H1 (cell line): ENCODE data around the gene RBM4B. TPM values are rescaled to one million over a fixed set of nuclear protein-coding genes. Genes with fewer than 3 reads are reported as not detected.

Experiments used
- CTCF ChIA-PET: fragments of 300-600 bp; sonication (Branson Sonifier 250); formaldehyde crosslinking; loops from one replicate; lab custom pipeline; 2021; ENCODE audit not compliant: partially characterized antibody; lab: Charles Lee
- POLR2A ChIA-PET: fragments of 300-600 bp; sonication (Branson Sonifier 250); formaldehyde crosslinking; loops from one replicate; lab custom pipeline; 2021; ENCODE audit warnings: inconsistent platforms; ENCODE audit not compliant: partially characterized antibody; lab: Charles Lee
- DNase-seq, 2 experiments: peaks; one replicate each; pipeline versions ENCODE4 v3.0.0 to v3.0.0-alpha.2; 2010 to 2022; ENCODE audit warnings: low spot score in 2 of 2, low read depth in 1 of 2, mixed read lengths in 1 of 2
- FAIRE-seq: peaks from 2 replicates; lab custom pipeline; 2011; peaks lifted over from hg19 to GRCh38; lab: Jason Lieb, UNC
- H2AFZ ChIP-seq: 2 replicates; pipeline ENCODE4 v1.8.1; 2012; ENCODE audit warnings: low read length, inconsistent platforms
- H2AK5ac ChIP-seq: 2 replicates; pipeline ENCODE4 v1.6.1; 2013; ENCODE audit warnings: low read depth, low read length
- H2BK120ac ChIP-seq: replicated peaks from 2 replicates; pipeline ENCODE3; 2013; ENCODE audit warnings: low read depth, low read length, inconsistent platforms
- H2BK12ac ChIP-seq: 2 replicates; pipeline ENCODE4 v1.6.1; 2013; ENCODE audit warnings: low read depth, low read length
- H2BK15ac ChIP-seq: 2 replicates; pipeline ENCODE4 v1.6.1; 2013; ENCODE audit warnings: low read length
- H2BK20ac ChIP-seq: 2 replicates; pipeline ENCODE4 v1.6.1; 2013; ENCODE audit warnings: low read length
- H2BK5ac ChIP-seq: 2 replicates; pipeline ENCODE4 v1.6.1; 2013; ENCODE audit warnings: low read depth, low read length
- H3K14ac ChIP-seq: 2 replicates; pipeline ENCODE4 v1.6.1; 2013; ENCODE audit warnings: inconsistent platforms; ENCODE audit not compliant: insufficient read length
- H3K18ac ChIP-seq: 2 replicates; pipeline ENCODE4 v1.6.1; 2013; ENCODE audit warnings: low read length; ENCODE audit errors: extremely low read depth
- H3K23ac ChIP-seq: 2 replicates; pipeline ENCODE4 v1.6.1; 2013; ENCODE audit warnings: inconsistent platforms; ENCODE audit not compliant: insufficient read length
- H3K23me2 ChIP-seq: 2 replicates; pipeline ENCODE4 v1.6.1; 2013; ENCODE audit warnings: low read depth, low read length
- H3K27ac ChIP-seq: 2 replicates; pipeline ENCODE4 v1.6.1; 2011; ENCODE audit warnings: low read depth, low read length, inconsistent platforms
- H3K27me3 ChIP-seq, 4 experiments: replicated peaks in 1 of 4; 1 replicate in 1 of 4; 2 replicates in 3 of 4; pipeline versions ENCODE4 v1.6.1 to v1.8.1; 2011 to 2013; ENCODE audit warnings: low read length in 3 of 4, mild to moderate bottlenecking in 3 of 4, inconsistent platforms in 2 of 4, mixed read lengths in 2 of 4, moderate library complexity in 1 of 4; ENCODE audit not compliant: control insufficient read depth in 3 of 4, insufficient read depth in 3 of 4; ENCODE audit errors: extremely low read depth in 1 of 4
- H3K36me3 ChIP-seq, 4 experiments: 2 replicates each; pipeline versions ENCODE4 v1.6.1 to v1.8.1; 2011 to 2013; ENCODE audit warnings: mild to moderate bottlenecking in 4 of 4, low read length in 3 of 4, moderate library complexity in 2 of 4, control low read depth in 1 of 4, inconsistent platforms in 1 of 4; ENCODE audit not compliant: insufficient read depth in 4 of 4, control insufficient read depth in 2 of 4
- H3K4ac ChIP-seq: replicated peaks from 2 replicates; pipeline ENCODE3; 2013; ENCODE audit warnings: low read length, low read depth, mixed read lengths, inconsistent platforms; ENCODE audit not compliant: insufficient read length
- H3K4me1 ChIP-seq, 4 experiments: replicated peaks in 1 of 4; 1 replicate in 1 of 4; 2 replicates in 3 of 4; pipeline versions ENCODE4 v1.6.1 to v1.8.1; 2011 to 2013; ENCODE audit warnings: low read length in 3 of 4, inconsistent platforms in 2 of 4, mixed read lengths in 1 of 4; ENCODE audit not compliant: insufficient read depth in 4 of 4, control insufficient read depth in 3 of 4
- H3K4me2 ChIP-seq, 2 experiments: 2 replicates each; pipeline versions ENCODE4 v1.6.1 to v1.8.1; 2011 to 2013; ENCODE audit warnings: low read depth in 2 of 2, low read length in 2 of 2, control low read depth in 1 of 2, inconsistent platforms in 1 of 2, mild to moderate bottlenecking in 1 of 2; ENCODE audit not compliant: insufficient read depth in 1 of 2
- H3K4me3 ChIP-seq, 4 experiments: fragments of 200-600, 300-600 bp in 1 of 4; sonication (generic), shearing (Covaris generic), sonication (Bioruptor Twin) in 1 of 4; 2 replicates each; pipeline versions ENCODE4 v1.5.1 to v1.8.1; 2011 to 2016; ENCODE audit warnings: low read length in 4 of 4, low read depth in 3 of 4, control low read depth in 2 of 4, inconsistent platforms in 2 of 4, mild to moderate bottlenecking in 2 of 4, mixed read lengths in 1 of 4, moderate library complexity in 1 of 4; ENCODE audit not compliant: insufficient read depth in 2 of 4; ENCODE audit errors: extremely low read depth in 1 of 4
- H3K56ac ChIP-seq: replicated peaks from 2 replicates; pipeline ENCODE3; 2013; ENCODE audit warnings: low read depth, mild to moderate bottlenecking, mixed read lengths, low read length, inconsistent platforms; ENCODE audit not compliant: insufficient read length
- H3K79me1 ChIP-seq: 2 replicates; pipeline ENCODE4 v1.6.1; 2013; ENCODE audit warnings: low read depth, low read length, control low read depth
- H3K79me2 ChIP-seq, 2 experiments: 2 replicates each; pipeline versions ENCODE4 v1.6.1 to v1.8.1; 2012 to 2013; ENCODE audit warnings: low read length in 2 of 2, mild to moderate bottlenecking in 2 of 2, inconsistent platforms in 1 of 2; ENCODE audit not compliant: insufficient read depth in 2 of 2, control insufficient read depth in 1 of 2
- H3K9ac ChIP-seq, 4 experiments: replicated peaks in 1 of 4; 1 replicate in 1 of 4; 2 replicates in 3 of 4; pipeline versions ENCODE4 v1.6.1 to v1.8.1; 2011 to 2013; ENCODE audit warnings: low read depth in 3 of 4, low read length in 3 of 4, control low read depth in 2 of 4, mild to moderate bottlenecking in 2 of 4, moderate library complexity in 2 of 4, inconsistent platforms in 1 of 4; ENCODE audit errors: extremely low read depth in 1 of 4
- H3K9me3 ChIP-seq, 2 experiments: 2 replicates each; pipeline versions ENCODE4 v1.6.1 to v1.8.1; 2012 to 2013; ENCODE audit warnings: mild to moderate bottlenecking in 2 of 2, moderate library complexity in 2 of 2, control low read depth in 1 of 2, inconsistent platforms in 1 of 2, low read depth in 1 of 2, low read length in 1 of 2, mixed read lengths in 1 of 2; ENCODE audit not compliant: insufficient read depth in 2 of 2
- H4K20me1 ChIP-seq, 2 experiments: replicated peaks in 1 of 2; 2 replicates each; pipeline versions ENCODE3 to v1.8.1; 2011 to 2013; ENCODE audit warnings: inconsistent platforms in 2 of 2, low read length in 2 of 2, mild to moderate bottlenecking in 1 of 2; ENCODE audit not compliant: insufficient read depth in 2 of 2, control insufficient read depth in 1 of 2
- H4K5ac ChIP-seq: 2 replicates; pipeline ENCODE4 v1.6.1; 2013; ENCODE audit warnings: low read length, low read depth, mixed read lengths, inconsistent platforms; ENCODE audit not compliant: insufficient read length
- H4K8ac ChIP-seq: 2 replicates; pipeline ENCODE4 v1.8.0; 2013; ENCODE audit warnings: mild to moderate bottlenecking, moderate library complexity, low read length, inconsistent platforms; ENCODE audit not compliant: insufficient read depth; ENCODE audit errors: extremely low read depth
- H4K91ac ChIP-seq: replicated peaks from 2 replicates; pipeline ENCODE3; 2013; ENCODE audit warnings: low read length, mixed read lengths, inconsistent platforms; ENCODE audit not compliant: insufficient read length
- BRCA1 ChIP-seq: IDR thresholded peaks from 2 replicates; pipeline ENCODE4 v1.6.1; 2012; ENCODE audit warnings: low read depth, low read length, improper control_type of control experiment
- CHD1 ChIP-seq: IDR thresholded peaks from 2 replicates; pipeline ENCODE4 v1.6.1; 2012; ENCODE audit warnings: low read depth, low read length, improper control_type of control experiment
- POLR2A ChIP-seq, 2 experiments: IDR thresholded peaks; 1 replicate in 1 of 2; 2 replicates in 1 of 2; pipeline ENCODE4 v1.6.1; 2011; ENCODE audit warnings: low read depth in 2 of 2, low read length in 2 of 2, mild to moderate bottlenecking in 2 of 2; ENCODE audit errors: control extremely low read depth in 1 of 2
- RXRA ChIP-seq: IDR thresholded peaks from 2 replicates; pipeline ENCODE4 v1.6.1; 2011; ENCODE audit warnings: low read depth, mild to moderate bottlenecking, low read length, moderate library complexity; ENCODE audit not compliant: insufficient read depth
- SRF ChIP-seq: IDR thresholded peaks from 2 replicates; pipeline ENCODE4 v1.6.1; 2011; ENCODE audit warnings: mild to moderate bottlenecking, low read depth, low read length, moderate library complexity
- SUZ12 ChIP-seq: fragments of 200-600 bp; sonication (generic); IDR thresholded peaks from 2 replicates; pipeline ENCODE4 v1.6.1; 2012; ENCODE audit warnings: mild to moderate bottlenecking, inconsistent platforms, low read length, moderate library complexity, mixed read lengths
- whole genome bisulfite sequencing, 2 experiments: shearing (Covaris generic) in 1 of 2; methylation state at CpG; one replicate each; pipeline versions ENCODE4 v1.1.6 to v1.1.7; 2013 to 2015; ENCODE audit warnings: low lambda C conversion rate in 2 of 2, mixed read lengths in 2 of 2, inconsistent platforms in 1 of 2, low coverage in 1 of 2, missing lambda C conversion rate in 1 of 2; ENCODE audit not compliant: insufficient replicate concordance in 2 of 2, insufficient coverage in 1 of 2, insufficient read length in 1 of 2; ENCODE audit errors: extremely low coverage in 1 of 2, missing lambda C conversion rate in 1 of 2; 5-methylcytosine and 5-hydroxymethylcytosine counted together
- polyA plus RNA-seq, 7 experiments: library from polyadenylated mRNA; depleted of rRNA in 3 of 7; stranded (reverse) in 5 of 7; unstranded in 2 of 7; fragments of >200 nt in 5 of 7; fragments of 200-250 nt in 2 of 7; gene quantifications; 1 replicate in 5 of 7; 2 replicates in 1 of 7; 4 replicates in 1 of 7; pipeline versions ENCODE4 v1.2.1 to v1.2.3, GENCODE V29; 2011 to 2013; ENCODE audit warnings: missing spikeins in 2 of 7, mixed read lengths in 2 of 7
- total RNA-seq: library from RNA; stranded (reverse); fragmentation: NEBNext Ultra II Directional; extraction: Animal tissue kit (Norgen Biotek cat#: 25700); gene quantifications from 2 replicates; pipeline ENCODE4 v1.2.1, GENCODE V29; 2021

Gene RBM4B
- total and polyA plus RNA-seq, 2 of the 8 experiments (the other 6 are each of a cell fraction or from before 2014, with no cell fraction given) = 27.5 to 30.5 TPM

GRCh38 chr11:66725114-66725513, 47.4 kb upstream of the RBM4B start:
- H2AFZ ChIP-seq = no peak overlapping the region
- no peak overlapping the region for H3K56ac ChIP-seq
- no peak overlapping the region for H2BK5ac ChIP-seq
- ChIA-PET CTCF (interaction anchor here (0.7 to 2.6 kb wide), 9 partner anchors 39 to 144 kb away, joined by 3 to 10 read pairs (median 3); partner anchors contain the start of gene RBM14), POLR2A (interaction anchor here (0.8 to 2.5 kb wide), 5 partner anchors 11 to 127 kb away, joined by 3 to 19 read pairs (median 3); partner anchors contain the start of genes RBM14 and RCE1)
- 76% methylated on average over 1 of the region's 1 CpG; no CpG with 5 or more reads in 1 of the 2 experiments for WGBS, 2 experiments
- H3K27me3 ChIP-seq = peaks cover 0 to 25% (median 15%) of the 10 kb centered on the region in 4 experiments; a peak in 6 of 7 replicates
- no peak overlapping the region for H2AK5ac ChIP-seq
- H3K9ac ChIP-seq = no peak overlapping the region
- H3K36me3 ChIP-seq = peaks cover 0 to 3% (median 0%) of the 10 kb centered on the region in 4 experiments; a peak in 2 of 8 replicates
- peaks cover 9% of the 10 kb centered on the region for H3K23me2 ChIP-seq
- H3K79me2 ChIP-seq = peaks cover 0 to 35% of the 10 kb centered on the region in 2 experiments; a peak in 3 of 4 replicates
- H2BK20ac ChIP-seq = no peak overlapping the region
- no peak overlapping the region for H3K4ac ChIP-seq
- H3K18ac ChIP-seq = no peak overlapping the region
- no peak overlapping the region for H2BK15ac ChIP-seq
- H3K4me2 ChIP-seq = peak overlapping the region in 1 of 2 experiments; percentile 81; a peak in 1 of 4 replicates
- H3K23ac ChIP-seq = no peak overlapping the region
- no peak overlapping the region; the same call in 1 of the 2 replicates for H2BK12ac ChIP-seq
- DNase-seq (no peak), FAIRE-seq (no peak)
- no peaks in the 10 kb centered on the region for H4K20me1 ChIP-seq
- no peak overlapping the region for H2BK120ac ChIP-seq
- peaks cover 18 to 35% (median 20%) of the 10 kb centered on the region in 4 experiments for H3K4me1 ChIP-seq
- H3K9me3 ChIP-seq = no peaks in the 10 kb centered on the region
- no peak overlapping the region for H3K14ac ChIP-seq
- H4K91ac ChIP-seq = no peak overlapping the region
- no peak overlapping the region for H3K27ac ChIP-seq
- no peak overlapping the region for H4K8ac ChIP-seq
- H4K5ac ChIP-seq = no peak overlapping the region
- no peak overlapping the region for H3K4me3 ChIP-seq
- H3K79me1 ChIP-seq = peaks cover 10% of the 10 kb centered on the region
- no peak for TF ChIP-seq SRF
- TF ChIP-seq BRCA1 = no peak
- TF ChIP-seq RXRA = no peak
- no peak for TF ChIP-seq SUZ12
- no peak for TF ChIP-seq POLR2A (IDR thresholded peaks at IDR 0.05; ENCODE audit: control extremely low read depth in 1 of 2, low read depth in 2 of 2, low read length in 2 of 2)
- no peak for TF ChIP-seq CHD1
